A673 (cell line): ENCODE results near the gene DPH7. TPM values are rescaled to one million over a fixed set of nuclear protein-coding genes. Genes with fewer than 3 reads are reported as not detected.

ENCODE experiments used
- BruUV-seq: library from RNA; stranded (reverse); fragments of 400-500 nt; replicated peaks from 2 replicates; lab custom pipeline; 2021; lab: Mats Ljungman, UMichigan
- CTCF ChIA-PET: fragments of 300-600 bp; sonication (Branson Sonifier 250); formaldehyde crosslinking; loops from one replicate; lab custom pipeline; 2022; ENCODE audit warnings: antibody characterized with exemption; lab: Charles Lee
- POLR2A ChIA-PET: fragments of 300-600 bp; sonication (Branson Sonifier 250); formaldehyde crosslinking; loops from one replicate; lab custom pipeline; 2022; ENCODE audit warnings: antibody characterized with exemption; ENCODE audit not compliant: low non-redundant PET; lab: Charles Lee
- DNase-seq: peaks from one replicate; pipeline ENCODE4 v3.0.0-alpha.2; 2015; ENCODE audit warnings: low spot score
- H3K27ac ChIP-seq: fragments of 200-600 bp; sonication (generic); 2 replicates; pipeline ENCODE4 v1.5.1; 2016; ENCODE audit warnings: mixed run types, low read depth, mild to moderate bottlenecking, mixed read lengths, antibody characterized with exemption, low read length; ENCODE audit not compliant: poor library complexity, severe bottlenecking
- H3K27me3 ChIP-seq: fragments of 200-600 bp; sonication (generic); replicated peaks from 2 replicates; pipeline ENCODE4 v1.6.1; 2017; ENCODE audit warnings: mixed run types, low read depth, mild to moderate bottlenecking, mixed read lengths, antibody characterized with exemption, low read length; ENCODE audit not compliant: insufficient read depth, poor library complexity
- H3K36me3 ChIP-seq: fragments of 200-600 bp; sonication (generic); 2 replicates; pipeline ENCODE4 v1.6.1; 2016; ENCODE audit warnings: mixed run types, mild to moderate bottlenecking, mixed read lengths, antibody characterized with exemption, low read length; ENCODE audit not compliant: insufficient read depth, poor library complexity, severe bottlenecking
- H3K4me1 ChIP-seq: fragments of 200-600 bp; sonication (generic); 2 replicates; pipeline ENCODE4 v1.6.1; 2017; ENCODE audit warnings: mixed run types, mild to moderate bottlenecking, mixed read lengths, antibody characterized with exemption, low read length; ENCODE audit not compliant: insufficient read depth, poor library complexity, severe bottlenecking
- H3K4me3 ChIP-seq: fragments of 200-600 bp; sonication (generic); 2 replicates; pipeline ENCODE4 v1.5.1; 2016; ENCODE audit warnings: low read depth, mixed run types, mild to moderate bottlenecking, mixed read lengths, low read length; ENCODE audit not compliant: poor library complexity, severe bottlenecking
- H3K9me3 ChIP-seq: fragments of 200-600 bp; sonication (generic); 2 replicates; pipeline ENCODE4 v1.6.1; 2016; ENCODE audit warnings: mixed run types, low read depth, mild to moderate bottlenecking, mixed read lengths, antibody characterized with exemption, low read length; ENCODE audit not compliant: poor library complexity, severe bottlenecking
- EZH2 ChIP-seq: fragments of 200-600 bp; sonication (generic); IDR thresholded peaks from 2 replicates; pipeline ENCODE4 v1.6.1; 2017; ENCODE audit warnings: borderline replicate concordance, low read depth, mild to moderate bottlenecking, mixed read lengths, antibody characterized with exemption, low read length; ENCODE audit not compliant: poor library complexity, severe bottlenecking
- intact Hi-C: fragments of 100-400 bp; cut with micrococcal nuclease; formaldehyde crosslinking; loops from one replicate; pipeline ENCODE4 v1.10.0; 2022; ENCODE audit not compliant: unreplicated experiment
- total RNA-seq: library from RNA; stranded (reverse); gene quantifications from 2 replicates; pipeline ENCODE4 v1.2.3, GENCODE V29; 2021
- TF ChIP-seq, protein P1 (sequence below): fragments of 300-800, 200-600 bp; sonication (generic); conservative IDR thresholded peaks from 2 replicates; pipeline ENCODE4 v1.5.1; 2017; ENCODE audit warnings: low read depth, mild to moderate bottlenecking, antibody characterized with exemption, low read length, moderate library complexity, mixed read lengths

Gene DPH7
- total RNA-seq, 1 experiment from 2014 or later, result 56.9 TPM

DNA sequence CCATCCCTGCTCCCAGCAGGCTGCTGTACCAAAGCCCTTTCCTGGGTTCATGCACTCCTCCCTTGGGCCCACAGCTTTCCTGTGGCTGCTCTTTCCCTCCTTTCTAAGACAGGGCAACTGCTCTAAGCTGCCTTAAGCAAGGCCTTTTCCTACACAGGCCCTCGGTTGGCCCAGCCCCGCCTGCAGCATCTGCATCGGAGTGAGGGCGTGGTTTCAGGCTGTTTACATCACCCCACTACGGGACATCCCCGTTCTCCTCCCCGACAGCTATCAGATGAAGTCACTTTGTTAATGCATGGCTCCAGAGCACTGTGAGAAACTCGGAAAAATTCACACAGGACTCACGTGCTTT lies 3.4 kb downstream of the DPH7 start:
- no TSS peak for BruUV-seq
- TF ChIP-seq EZH2, result no peak
- TF ChIP-seq, protein P1, sequence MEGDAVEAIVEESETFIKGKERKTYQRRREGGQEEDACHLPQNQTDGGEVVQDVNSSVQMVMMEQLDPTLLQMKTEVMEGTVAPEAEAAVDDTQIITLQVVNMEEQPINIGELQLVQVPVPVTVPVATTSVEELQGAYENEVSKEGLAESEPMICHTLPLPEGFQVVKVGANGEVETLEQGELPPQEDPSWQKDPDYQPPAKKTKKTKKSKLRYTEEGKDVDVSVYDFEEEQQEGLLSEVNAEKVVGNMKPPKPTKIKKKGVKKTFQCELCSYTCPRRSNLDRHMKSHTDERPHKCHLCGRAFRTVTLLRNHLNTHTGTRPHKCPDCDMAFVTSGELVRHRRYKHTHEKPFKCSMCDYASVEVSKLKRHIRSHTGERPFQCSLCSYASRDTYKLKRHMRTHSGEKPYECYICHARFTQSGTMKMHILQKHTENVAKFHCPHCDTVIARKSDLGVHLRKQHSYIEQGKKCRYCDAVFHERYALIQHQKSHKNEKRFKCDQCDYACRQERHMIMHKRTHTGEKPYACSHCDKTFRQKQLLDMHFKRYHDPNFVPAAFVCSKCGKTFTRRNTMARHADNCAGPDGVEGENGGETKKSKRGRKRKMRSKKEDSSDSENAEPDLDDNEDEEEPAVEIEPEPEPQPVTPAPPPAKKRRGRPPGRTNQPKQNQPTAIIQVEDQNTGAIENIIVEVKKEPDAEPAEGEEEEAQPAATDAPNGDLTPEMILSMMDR, result no peak
- CTCF ChIA-PET, result no interaction called here
- H3K27me3 ChIP-seq, result no peaks in the 10 kb centered on the region
- POLR2A ChIA-PET, result no interaction called here
- intact Hi-C loops, result no loop called here
- peaks cover 36% of the 10 kb centered on the region for H3K36me3 ChIP-seq
- H3K9me3 ChIP-seq, result no peaks in the 10 kb centered on the region
- H3K4me3 ChIP-seq, result no peak overlapping the region
- DNase-seq, result no peak
- no peak overlapping the region for H3K27ac ChIP-seq
- H3K4me1 ChIP-seq, result peaks cover 20% of the 10 kb centered on the region

DNA sequence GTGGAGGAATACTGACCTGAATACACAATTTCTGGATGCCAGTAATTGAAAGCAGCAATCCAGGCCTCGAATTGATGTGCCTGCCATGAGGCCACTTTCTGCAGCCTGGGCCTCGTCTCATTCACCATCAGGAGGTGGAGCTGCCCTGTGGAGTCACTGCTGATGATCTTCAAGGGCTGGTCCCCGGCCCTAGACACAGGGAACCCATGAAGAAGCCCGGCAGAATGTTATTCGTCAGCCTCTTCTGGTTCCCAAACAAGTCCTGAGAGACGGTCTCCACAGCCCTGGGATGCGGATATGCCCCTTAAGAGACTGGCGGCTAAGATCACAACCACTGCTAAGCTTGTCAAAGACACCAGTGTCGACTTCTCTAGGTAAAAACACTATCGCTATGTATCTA lies 4.5 kb downstream of the DPH7 start:
- peaks cover 37% of the 10 kb centered on the region for H3K36me3 ChIP-seq
- no peaks in the 10 kb centered on the region for H3K9me3 ChIP-seq
- H3K4me1 ChIP-seq, result peaks cover 17% of the 10 kb centered on the region
- no TSS peak for BruUV-seq
- CTCF ChIA-PET, result interaction anchor here (0.6 kb wide), 2 partner anchors 480 to 806 kb away, joined by 6 to 10 read pairs; no protein-coding TSS in a partner anchor
- H3K27me3 ChIP-seq, result no peaks in the 10 kb centered on the region
- POLR2A ChIA-PET, result interaction anchor here (0.7 kb wide), 1 partner anchor 365 kb away, joined by 3 read pairs; no protein-coding TSS in a partner anchor
- H3K27ac ChIP-seq, result no peak overlapping the region
- H3K4me3 ChIP-seq, result no peak overlapping the region
- no peak for DNase-seq
- no peak for TF ChIP-seq EZH2
- TF ChIP-seq, protein P1, result no peak
- intact Hi-C loops, result no loop called here

DNA sequence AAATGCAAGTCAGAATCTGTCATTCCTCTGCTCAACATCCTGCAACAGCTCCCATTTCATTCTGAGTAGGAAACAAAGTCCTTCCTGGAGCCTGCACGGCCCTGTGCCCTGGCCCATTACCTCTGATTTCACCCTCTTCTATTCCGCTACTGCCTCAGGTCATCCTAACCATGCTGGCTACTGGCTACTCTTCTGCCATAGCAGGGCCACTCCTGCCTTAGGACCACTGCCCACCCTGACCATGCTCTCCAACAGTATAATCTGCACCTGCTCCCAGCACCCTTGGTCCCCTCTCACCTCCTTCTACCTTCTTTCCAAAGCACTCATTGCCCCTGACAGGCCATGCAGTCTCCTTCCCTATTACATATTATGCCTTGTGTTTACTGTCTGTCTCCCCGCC lies 8.2 kb downstream of the DPH7 start:
- Histone ChIP-seq H3K4me3 (no peak overlapping the region), H3K27ac (no peak overlapping the region), H3K4me1 (no peaks in the 10 kb centered on the region), H3K9me3 (no peaks in the 10 kb centered on the region), H3K36me3 (peaks cover 31% of the 10 kb centered on the region), H3K27me3 (no peaks in the 10 kb centered on the region)
- no TSS peak for BruUV-seq
- ChIA-PET POLR2A (no interaction called here), CTCF (no interaction called here)
- intact Hi-C loops, result no loop called here
- no peak for DNase-seq
- no peak for TF ChIP-seq EZH2
- TF ChIP-seq, protein P1, result no peak
